NCI-H1048 (cell line): Measurements from ENCODE around the gene STRBP.
"Not testable (repeated sequence)": the region's sequence is repeated elsewhere in the genome, so short reads cannot be mapped to it uniquely, and the experiment has no call there.

Source experiments
- DNase-seq: peaks from one replicate; lab custom pipeline; 2025; lab: John Stamatoyannopoulos, UW

Gene STRBP

GRCh38 chr9:123249162-123249561 is 19.2 kb downstream of the STRBP start:
- DNase-seq, result not testable (repeated sequence)

DNA sequence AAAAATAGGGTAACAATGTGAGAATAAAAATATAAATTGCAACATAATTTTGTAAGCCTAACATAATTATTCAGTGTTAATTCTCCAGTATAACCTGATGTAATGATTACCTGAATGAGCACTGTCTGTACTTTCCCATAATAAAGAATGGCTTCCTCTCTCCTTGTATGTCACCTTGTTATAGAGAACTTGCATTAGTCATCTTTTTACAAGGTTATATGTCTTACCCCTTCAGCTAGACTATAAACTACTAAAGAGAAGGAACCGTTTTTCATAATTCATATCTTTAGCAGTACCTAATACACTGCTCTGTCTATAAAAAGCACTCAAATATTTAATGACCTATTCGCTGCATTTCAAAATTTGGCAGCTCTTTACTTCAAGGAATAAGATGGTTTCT is 19.8 kb downstream of the STRBP start:
- DNase-seq, result no peak

- no peak for DNase-seq
Observed at GRCh38 chr9:123246534-123246933, 21.9 kb downstream of the STRBP start.

DNA sequence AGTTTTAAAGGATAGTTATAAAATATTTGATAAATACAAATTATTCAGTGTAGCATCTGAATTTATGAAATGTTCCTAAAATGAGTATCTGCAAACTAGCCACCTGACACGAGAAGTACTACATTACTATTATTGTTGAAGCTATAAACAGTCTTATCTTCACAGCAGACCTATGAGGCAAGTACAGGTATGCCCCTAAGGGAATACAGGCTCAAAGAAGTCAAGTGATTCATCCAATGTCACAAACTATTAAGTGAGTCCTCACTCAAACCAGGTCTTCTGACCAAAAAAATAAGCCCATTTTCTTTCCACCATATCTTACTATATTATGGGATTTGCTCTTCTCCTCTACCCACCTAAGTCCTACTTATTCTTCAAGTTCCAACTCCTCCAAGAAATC is 28.7 kb downstream of the STRBP start:
- DNase-seq, result no peak

- DNase-seq, result no peak
Observed at GRCh38 chr9:123238365-123238764, 30.0 kb downstream of the STRBP start.

DNA sequence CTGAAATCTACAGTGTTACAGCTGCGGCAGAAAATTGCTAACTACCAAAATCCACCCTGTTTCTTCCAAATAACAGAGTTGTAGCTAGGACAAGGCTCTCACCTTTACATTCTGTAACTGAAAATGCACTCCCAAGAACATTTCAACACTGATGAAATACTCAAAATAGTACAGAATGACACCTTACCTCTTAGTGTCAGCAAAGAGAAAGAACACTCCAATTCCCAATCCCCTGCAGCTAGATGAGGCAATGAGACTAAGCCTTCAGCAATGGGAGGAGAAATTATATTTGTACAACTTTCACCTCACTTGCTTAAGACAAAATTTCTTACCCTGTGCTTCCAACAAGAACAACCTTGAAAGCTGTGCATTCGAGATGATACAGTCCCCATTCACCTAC is 31.2 kb downstream of the STRBP start:
- DNase-seq, result no peak

- DNase-seq, result no peak
Observed at GRCh38 chr9:123235448-123235847, 32.9 kb downstream of the STRBP start.

GRCh38 chr9:123234853-123235252 is 33.5 kb downstream of the STRBP start:
- DNase-seq, result no peak

DNA sequence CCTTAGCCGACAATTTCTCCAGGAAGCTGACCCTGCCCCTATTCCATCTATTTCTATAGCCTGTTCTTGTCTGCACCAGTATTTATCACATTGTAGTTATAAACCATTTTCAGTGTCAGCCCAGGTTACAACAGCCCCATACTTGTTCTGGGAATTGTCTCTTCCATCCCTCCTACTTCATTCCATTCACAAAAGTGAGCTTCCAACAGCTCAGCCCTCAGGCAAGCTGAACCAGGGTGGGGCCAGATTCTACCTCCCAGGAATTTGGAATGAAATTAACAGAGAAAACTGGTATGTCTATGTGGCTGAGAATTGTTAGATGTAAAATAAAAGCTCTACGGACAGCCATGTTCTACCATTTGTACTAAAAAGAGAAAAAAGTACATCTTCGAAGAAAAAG is 36.1 kb downstream of the STRBP start:
- no peak for DNase-seq

DNA sequence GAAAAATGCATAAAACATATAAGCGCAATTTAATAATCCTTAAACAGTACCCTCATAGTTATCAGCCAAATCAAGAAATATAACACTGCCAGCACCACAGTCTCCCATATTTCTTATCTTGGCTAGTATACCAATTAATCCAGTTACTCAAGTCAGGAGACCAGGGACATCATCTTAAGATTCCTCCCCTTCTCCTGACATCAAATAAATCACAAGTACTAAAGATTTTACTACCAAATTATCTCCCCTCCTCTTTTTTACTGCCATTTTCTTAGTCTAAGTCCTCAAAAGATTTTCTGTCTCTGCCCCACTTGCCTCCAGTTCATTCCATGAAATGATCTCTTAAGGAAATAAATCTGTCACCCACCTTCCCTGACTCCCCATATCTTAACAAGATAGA is 37.0 kb downstream of the STRBP start:
- no peak for DNase-seq

DNA sequence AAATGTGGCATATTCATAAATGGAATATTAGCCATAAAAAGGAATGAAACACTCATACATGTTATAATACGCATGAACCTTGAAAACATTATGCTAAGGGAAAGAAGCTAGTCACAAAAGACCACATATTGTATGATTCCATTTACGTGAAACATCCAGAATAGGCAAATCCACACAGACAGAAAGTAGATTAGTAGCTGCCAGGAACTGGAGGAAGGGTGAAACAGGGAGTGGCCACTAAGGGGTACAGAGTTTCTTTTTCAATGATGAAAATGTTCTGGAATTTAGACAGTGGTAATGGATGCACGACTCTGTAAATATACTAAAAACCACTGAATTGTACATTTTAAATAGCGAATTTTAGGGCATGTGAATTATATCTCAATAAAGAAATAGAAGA is 39.4 kb downstream of the STRBP start:
- no peak for DNase-seq

- no peak for DNase-seq
Observed at GRCh38 chr9:123225995-123226394, 42.4 kb downstream of the STRBP start.

DNA sequence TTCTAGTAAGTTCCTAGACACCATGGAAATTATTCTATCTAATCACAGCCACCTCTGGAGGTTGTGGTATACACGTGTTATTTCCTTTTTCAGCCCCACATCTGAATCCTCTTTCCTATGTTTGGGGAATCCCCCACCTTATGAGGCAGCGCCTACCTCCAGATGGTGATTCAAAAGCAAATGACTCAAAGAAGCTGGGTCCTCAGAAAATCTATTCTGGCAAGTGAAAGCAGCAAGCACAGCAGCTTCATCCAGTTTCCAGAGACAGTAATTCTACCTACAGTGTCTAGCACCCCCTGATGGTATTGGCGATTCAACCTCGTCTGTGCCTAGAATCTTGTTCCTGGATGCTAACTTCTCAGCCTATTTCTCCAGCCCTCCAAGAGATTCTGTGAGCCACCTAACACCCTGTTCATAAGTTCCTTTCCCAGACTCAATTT is 43.0 kb downstream of the STRBP start:
- no peak for DNase-seq

- DNase-seq, result no peak
Observed at GRCh38 chr9:123220127-123220526, 48.3 kb downstream of the STRBP start.

DNA sequence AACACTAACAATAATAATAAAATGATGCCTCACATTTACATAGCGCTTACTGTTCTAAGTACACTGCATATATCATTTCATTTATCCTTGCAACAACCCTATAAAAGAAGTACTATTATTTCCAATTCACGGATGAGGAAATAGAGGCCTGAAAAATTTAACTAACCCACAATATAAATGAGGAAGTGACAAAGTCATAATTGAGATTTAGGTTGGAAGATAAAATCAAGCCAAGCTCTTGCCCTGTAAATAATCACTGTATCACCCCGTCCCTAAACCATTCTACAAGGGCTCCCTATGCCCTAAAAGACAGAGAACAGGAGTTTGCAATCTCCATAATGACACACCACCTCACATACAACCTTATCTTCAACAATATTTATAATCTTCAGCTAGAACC is 49.6 kb downstream of the STRBP start:
- DNase-seq, result no peak

- DNase-seq, result no peak
Observed at GRCh38 chr9:123217128-123217654, 51.2 kb downstream of the STRBP start.

DNA sequence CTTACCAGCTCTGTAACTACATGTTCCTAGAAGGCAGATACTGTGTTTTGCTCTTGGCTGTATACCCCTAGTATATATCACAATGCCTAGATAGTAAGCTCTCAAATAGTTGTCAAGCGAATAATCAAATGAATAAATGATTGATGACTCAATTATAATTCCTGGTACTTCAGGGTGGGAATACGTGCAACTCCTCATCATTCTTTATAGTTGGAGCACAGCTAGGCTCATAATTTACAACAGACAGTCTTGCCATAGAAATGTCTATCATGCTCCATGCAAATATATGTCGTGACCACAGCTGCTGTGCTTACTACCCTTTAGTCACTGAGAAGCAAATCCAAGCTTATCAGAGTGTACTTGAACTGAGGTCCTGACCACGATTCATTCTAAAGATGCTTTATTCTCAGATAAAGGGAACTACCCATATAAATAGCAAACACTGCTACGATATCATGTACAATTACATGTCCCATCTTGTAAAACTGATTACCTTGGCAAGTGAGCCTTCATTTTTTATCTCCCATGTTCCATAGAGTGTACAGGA is 52.1 kb downstream of the STRBP start:
- DNase-seq, result no peak

GRCh38 chr9:123211081-123211480 is 57.3 kb downstream of the STRBP start:
- no peak for DNase-seq

- no peak for DNase-seq
Observed at GRCh38 chr9:123208626-123209174, 59.7 kb downstream of the STRBP start.

- DNase-seq, result no peak
Observed at GRCh38 chr9:123206065-123206464, 62.3 kb downstream of the STRBP start.

DNA sequence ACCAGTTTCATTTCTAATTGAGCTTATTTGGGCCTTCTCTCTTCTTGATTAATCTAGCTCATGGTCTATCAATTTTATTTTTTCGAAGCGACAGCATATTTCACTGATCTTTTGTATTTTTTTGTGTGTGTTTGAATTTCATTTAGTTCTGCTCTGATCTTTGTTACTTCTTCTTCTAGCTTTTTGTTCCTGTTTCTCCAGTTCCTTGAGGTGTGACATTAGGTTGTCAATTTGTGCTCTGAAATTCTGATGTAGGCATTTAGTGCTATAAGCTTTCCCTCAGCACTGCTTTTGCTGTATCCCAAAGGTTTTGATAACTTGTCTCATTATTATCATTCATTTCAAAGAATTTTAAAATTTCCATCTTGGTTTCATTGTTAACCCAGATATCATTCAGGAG is 67.3 kb downstream of the STRBP start:
- no peak for DNase-seq

DNA sequence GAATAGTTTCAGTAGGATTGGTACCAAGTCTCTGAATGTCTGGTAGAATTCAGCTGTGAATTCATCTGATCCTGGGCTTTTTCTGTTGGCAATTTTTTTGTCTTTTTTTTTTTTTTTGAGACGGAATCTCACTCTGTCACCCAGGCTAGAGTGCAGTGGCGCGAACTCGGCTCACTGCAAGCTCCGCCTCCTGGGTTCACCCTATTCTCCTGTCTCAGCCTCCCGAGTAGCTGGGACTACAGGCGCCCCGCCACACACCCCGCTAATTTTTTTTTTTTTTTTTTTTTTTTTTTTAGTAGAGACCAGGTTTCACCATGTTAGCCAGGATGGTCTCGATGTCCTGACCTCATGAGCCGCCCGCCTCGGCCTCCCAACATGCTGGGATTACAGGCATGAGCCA is 67.9 kb downstream of the STRBP start:
- DNase-seq, result not testable (repeated sequence)

DNA sequence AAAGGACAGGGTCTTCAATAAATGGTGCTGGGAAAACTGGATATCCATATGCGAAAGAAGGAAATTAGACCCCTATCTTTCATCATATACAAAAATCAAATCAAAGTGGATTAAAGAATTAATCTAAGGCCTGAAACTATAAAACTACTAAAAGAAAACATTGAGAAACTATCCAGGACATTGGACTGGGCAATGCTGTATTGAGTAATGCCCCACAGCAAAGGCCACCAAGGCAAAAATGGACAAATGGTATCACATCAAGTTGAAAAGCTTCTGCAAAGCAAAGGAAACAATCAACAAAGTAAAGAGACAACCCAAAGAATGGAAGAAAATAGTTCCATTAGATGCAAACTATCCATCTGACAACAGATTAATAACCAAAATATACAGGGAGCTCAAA is 72.3 kb downstream of the STRBP start:
- DNase-seq, result no peak

DNA sequence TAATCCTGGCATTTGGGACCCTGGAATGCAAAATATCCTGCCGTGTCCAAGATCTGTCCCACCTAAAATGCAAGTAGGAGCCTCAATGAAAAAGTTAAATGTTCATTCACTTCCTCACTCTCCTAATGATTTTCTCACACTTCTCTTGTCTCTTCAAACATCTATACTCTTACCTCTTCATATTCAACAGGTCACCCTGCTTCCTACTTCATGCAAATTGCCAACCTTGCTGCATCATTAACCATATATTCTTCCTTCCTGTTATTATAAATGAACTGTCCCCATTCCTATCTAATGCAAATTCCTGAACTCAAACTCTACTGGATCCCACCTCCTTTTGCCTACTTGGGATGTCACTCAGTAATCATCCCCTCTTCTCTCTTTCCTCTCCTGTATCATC is 74.4 kb downstream of the STRBP start:
- no peak for DNase-seq
